ENCODE data around the gene MAGEB4.
"Not testable (repeated sequence)": the region's sequence is repeated elsewhere in the genome, so short reads cannot be mapped to it uniquely, and the experiment has no call there.

Gene MAGEB4

GRCh38 chrX:30241724-30242415 lies at the start of gene MAGEB4:
Gene MAGEB4, plus strand, starts transcription at chrX:30242000. Its CDS starts 136 bp downstream, at chrX:30242136.
- DNase-seq = no peak

GRCh38 chrX:30193910-30194309 lies 47.9 kb upstream of the MAGEB4 start:
- DNase-seq = not testable (repeated sequence)

GRCh38 chrX:30196322-30196721 lies 45.5 kb upstream of the MAGEB4 start:
- DNase-seq = no peak

GRCh38 chrX:30212172-30212571 lies 29.6 kb upstream of the MAGEB4 start:
- no peak for DNase-seq

GRCh38 chrX:30215357-30215843 lies 26.4 kb upstream of the MAGEB4 start, which contains the start of gene MAGEB2:
Gene MAGEB2, plus strand, starts transcription at chrX:30215563. Its CDS starts 3,018 bp downstream, at chrX:30218581.
- no peak for DNase-seq

- no peak for DNase-seq
These were observed 24.3 kb upstream of the MAGEB4 start for GRCh38 chrX:30217465-30217864.

- no peak for DNase-seq
These were observed 22.4 kb upstream of the MAGEB4 start for GRCh38 chrX:30219372-30219771.

GRCh38 chrX:30220661-30221060 lies 21.1 kb upstream of the MAGEB4 start:
- no peak for DNase-seq

GRCh38 chrX:30224536-30224935 lies 17.3 kb upstream of the MAGEB4 start:
- DNase-seq = no peak

GRCh38 chrX:30228526-30228925 lies 13.3 kb upstream of the MAGEB4 start:
- no peak for DNase-seq

GRCh38 chrX:30230395-30230794 lies 11.4 kb upstream of the MAGEB4 start, which contains the start of gene MAGEB3:
Gene MAGEB3, plus strand, starts transcription at chrX:30230657. Its CDS starts 5,268 bp downstream, at chrX:30235925.
- no peak for DNase-seq

GRCh38 chrX:30246769-30247489 lies 5.1 kb downstream of the MAGEB4 start, which contains the start of gene MAGEB1:
Gene MAGEB1, plus strand, starts transcription at chrX:30247146. Its CDS starts 3,348 bp downstream, at chrX:30250494.
- no peak for DNase-seq

- DNase-seq = no peak
These were observed 7.1 kb downstream of the MAGEB4 start for GRCh38 chrX:30248854-30249253.

- no peak for DNase-seq
These were observed 11.5 kb downstream of the MAGEB4 start for GRCh38 chrX:30253257-30253656.

- no peak for DNase-seq
These were observed 18.1 kb downstream of the MAGEB4 start for GRCh38 chrX:30259927-30260326.

- no peak for DNase-seq
These were observed 19.2 kb downstream of the MAGEB4 start for GRCh38 chrX:30261012-30261411.

GRCh38 chrX:30262763-30263162 lies 21.0 kb downstream of the MAGEB4 start:
- DNase-seq = no peak

GRCh38 chrX:30270639-30271038 lies 28.8 kb downstream of the MAGEB4 start:
- DNase-seq = no peak

- DNase-seq = no peak
These were observed 33.7 kb downstream of the MAGEB4 start for GRCh38 chrX:30275498-30275897.

- no peak for DNase-seq
These were observed 36.6 kb downstream of the MAGEB4 start for GRCh38 chrX:30278365-30278764.

GRCh38 chrX:30280428-30280827 lies 38.6 kb downstream of the MAGEB4 start:
- no peak for DNase-seq

- DNase-seq = no peak
These were observed 40.7 kb downstream of the MAGEB4 start for GRCh38 chrX:30282527-30282926.

- DNase-seq = no peak
These were observed 41.8 kb downstream of the MAGEB4 start for GRCh38 chrX:30283456-30284200.
